ENCODE data around the gene ERCC1. TPM values are rescaled to one million over a fixed set of nuclear protein-coding genes. Genes with fewer than 3 reads are reported as not detected.

The ERCC1 gene
- total RNA-seq, 1 experiment from 2014 or later: 159 TPM

GRCh38 chr19:45368737-45369340, 54.9 kb downstream of the ERCC1 start:
- no peak for DNase-seq (ENCODE audit: low spot score)

DNA sequence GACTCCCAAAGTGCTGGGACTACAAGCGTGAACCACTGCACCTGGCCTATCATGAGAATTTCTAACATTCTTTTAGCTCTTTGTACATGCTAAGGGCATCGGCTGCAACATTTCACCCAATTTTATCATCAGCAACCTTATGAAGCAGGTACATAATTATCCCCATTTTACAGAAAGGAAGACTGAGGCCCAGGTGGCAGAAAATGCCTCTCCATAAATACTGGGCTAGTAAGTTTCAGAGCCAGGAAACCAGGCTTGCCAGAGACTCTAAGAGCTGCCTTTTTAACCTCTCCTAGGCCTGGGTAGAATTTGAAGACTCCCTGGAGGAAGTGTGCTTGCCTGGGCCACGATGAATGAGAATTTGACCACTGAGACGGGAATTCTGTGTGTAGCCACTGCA, 55.6 kb downstream of the ERCC1 start:
- DNase-seq (ENCODE audit: low spot score): no peak

- no peak for DNase-seq (ENCODE audit: low spot score)
Measured at GRCh38 chr19:45364696-45365095, 59.0 kb downstream of the ERCC1 start.

DNA sequence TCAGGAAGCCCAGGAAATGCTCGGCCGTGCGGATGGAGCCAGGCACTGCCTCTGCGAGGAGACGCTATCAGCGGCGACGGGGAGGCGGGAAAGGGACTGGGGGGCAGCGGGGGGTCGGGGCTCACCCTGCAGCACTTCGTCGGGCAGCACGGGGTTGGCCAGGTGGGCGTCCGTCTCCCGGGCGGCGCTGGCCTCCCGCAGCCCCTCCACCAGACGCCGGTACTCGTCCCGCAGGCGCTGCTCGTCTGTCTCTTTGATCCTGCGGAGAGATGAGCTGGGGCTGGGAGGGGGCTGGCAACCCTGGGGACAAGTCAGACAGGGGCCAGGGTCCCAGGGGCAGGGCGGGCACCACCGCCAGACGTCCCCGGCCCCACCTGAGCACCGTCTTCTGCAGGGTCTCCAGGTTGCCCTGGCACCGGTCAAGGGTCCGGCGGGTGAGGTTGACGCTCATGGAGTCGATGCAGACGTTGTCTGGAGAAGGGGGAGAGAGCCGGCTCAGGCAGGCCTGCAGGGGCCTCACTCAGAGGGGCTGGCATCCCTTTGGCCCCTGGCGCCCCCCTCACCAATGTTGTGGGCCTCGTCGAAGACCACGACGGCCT, 59.8 kb downstream of the ERCC1 start:
- DNase-seq (ENCODE audit: low spot score): no peak

GRCh38 chr19:45362291-45362690, 61.4 kb downstream of the ERCC1 start:
- no peak for DNase-seq (ENCODE audit: low spot score)

DNA sequence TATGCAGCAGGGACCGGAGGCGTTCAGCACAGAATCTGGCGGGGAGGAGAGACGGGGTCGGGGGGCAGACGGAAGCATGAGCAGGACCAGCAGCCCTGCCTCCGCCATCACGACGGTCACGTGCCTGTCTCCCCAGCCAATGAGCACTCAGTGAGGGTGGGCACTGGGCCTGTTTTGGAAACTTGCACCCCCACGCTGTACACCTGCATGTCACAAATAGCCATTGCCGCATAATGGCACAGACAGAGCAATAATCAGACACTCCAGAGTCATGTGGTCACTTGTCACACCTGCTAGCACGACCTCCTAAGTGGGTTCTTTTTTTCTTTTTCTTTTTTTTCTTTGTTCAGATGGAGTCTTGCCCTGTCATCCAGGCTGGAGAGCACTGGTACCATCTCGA, 62.1 kb downstream of the ERCC1 start:
- no peak for DNase-seq (ENCODE audit: low spot score)

DNA sequence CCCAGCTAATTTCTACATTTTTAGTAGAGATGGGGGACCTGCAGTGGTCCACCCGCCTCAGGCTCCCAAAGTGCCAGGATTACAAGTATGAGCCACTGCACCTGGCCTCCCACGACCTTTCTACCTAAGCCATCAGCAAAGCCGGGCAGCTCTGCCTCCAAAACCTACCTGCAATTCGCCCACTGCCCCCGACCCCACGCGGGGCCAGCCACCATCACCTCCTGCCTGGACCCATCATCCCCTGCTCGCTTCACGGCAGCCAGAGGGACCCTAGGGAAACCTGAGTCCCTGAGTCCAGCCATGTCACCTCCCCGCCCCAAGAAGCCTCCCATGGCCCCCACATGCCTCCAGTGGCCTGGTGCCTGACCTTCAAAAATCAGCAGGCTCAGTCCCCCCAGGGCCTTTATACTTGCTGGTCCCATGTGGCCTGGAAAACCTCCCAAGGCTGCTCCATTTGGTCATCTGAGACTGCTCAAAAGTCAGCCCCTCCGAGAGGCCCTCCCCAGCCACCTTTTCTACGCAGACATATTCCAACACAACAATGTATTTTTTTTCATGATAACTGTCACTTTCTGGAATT, 65.4 kb downstream of the ERCC1 start:
- DNase-seq (ENCODE audit: low spot score): no peak

- DNase-seq (ENCODE audit: low spot score): no peak
Measured at GRCh38 chr19:45357445-45357783, 66.3 kb downstream of the ERCC1 start.

Small RNAs within 50 kb of the gene (small RNA-seq; reads per million reads assigned to genes)
- not detected for gene MIR6088

Other genes starting within 250 kb of the ERCC1 start
- 34.2 and 51.1 TPM in 2 replicates for gene TRAPPC6A, start 245.7 kb downstream of the ERCC1 start, total RNA-seq (2014; rRNA removed; shearing (Covaris generic))
- 13.7 and 21.5 TPM in 2 replicates for gene BLOC1S3, start 245.1 kb downstream of the ERCC1 start, total RNA-seq (2014; rRNA removed; shearing (Covaris generic))
- gene EXOC3L2, start 178.5 kb downstream of the ERCC1 start, total RNA-seq (2014; rRNA removed; shearing (Covaris generic)): not detected in 2 replicates
- 8.3 and 9.5 TPM in 2 replicates for gene MARK4, start 172.6 kb downstream of the ERCC1 start, total RNA-seq (2014; rRNA removed; shearing (Covaris generic))
- gene CKM, start 101.0 kb downstream of the ERCC1 start, total RNA-seq (2014; rRNA removed; shearing (Covaris generic)): not detected in 2 replicates
- 0.05 and 0.64 TPM in 2 replicates for gene KLC3, start 83.2 kb downstream of the ERCC1 start, total RNA-seq (2014; rRNA removed; shearing (Covaris generic))
- gene ERCC2, start 53.3 kb downstream of the ERCC1 start, total RNA-seq (2014; rRNA removed; shearing (Covaris generic)): 40.9 and 49.8 TPM in 2 replicates
- gene PPP1R13L, start 18.8 kb downstream of the ERCC1 start, total RNA-seq (2014; rRNA removed; shearing (Covaris generic)): 47.8 and 48.0 TPM in 2 replicates
- gene POLR1G, start 17.3 kb downstream of the ERCC1 start, total RNA-seq (2014; rRNA removed; shearing (Covaris generic)): 51.7 and 68.2 TPM in 2 replicates
- gene FOSB, start 44.1 kb upstream of the ERCC1 start, total RNA-seq (2014; rRNA removed; shearing (Covaris generic)): 218 and 253 TPM in 2 replicates
- gene RTN2, start 73.1 kb upstream of the ERCC1 start, total RNA-seq (2014; rRNA removed; shearing (Covaris generic)): 11.4 and 15.4 TPM in 2 replicates
- gene PPM1N, start 74.5 kb upstream of the ERCC1 start, total RNA-seq (2014; rRNA removed; shearing (Covaris generic)): 9.8 and 15.3 TPM in 2 replicates
- 443 and 506 TPM in 2 replicates for gene VASP, start 83.6 kb upstream of the ERCC1 start, total RNA-seq (2014; rRNA removed; shearing (Covaris generic))
- 20.5 and 23.0 TPM in 2 replicates for gene OPA3, start 160.9 kb upstream of the ERCC1 start, total RNA-seq (2014; rRNA removed; shearing (Covaris generic))
- gene GPR4, start 178.3 kb upstream of the ERCC1 start, total RNA-seq (2014; rRNA removed; shearing (Covaris generic)): not detected in 2 replicates
- 38.2 and 39.5 TPM in 2 replicates for gene EML2, start 215.5 kb upstream of the ERCC1 start, total RNA-seq (2014; rRNA removed; shearing (Covaris generic))
- 4.3 and 5.1 TPM in 2 replicates for gene GIPR, start 244.3 kb upstream of the ERCC1 start, total RNA-seq (2014; rRNA removed; shearing (Covaris generic))

All from HT-29 (cell line).